ENCODE data around the gene PACSIN2. TPM values are rescaled to one million over a fixed set of nuclear protein-coding genes. Genes with fewer than 3 reads are reported as not detected.
"Not testable (repeated sequence)": the region's sequence is repeated elsewhere in the genome, so short reads cannot be mapped to it uniquely, and the experiment has no call there.

Gene PACSIN2, protein sequence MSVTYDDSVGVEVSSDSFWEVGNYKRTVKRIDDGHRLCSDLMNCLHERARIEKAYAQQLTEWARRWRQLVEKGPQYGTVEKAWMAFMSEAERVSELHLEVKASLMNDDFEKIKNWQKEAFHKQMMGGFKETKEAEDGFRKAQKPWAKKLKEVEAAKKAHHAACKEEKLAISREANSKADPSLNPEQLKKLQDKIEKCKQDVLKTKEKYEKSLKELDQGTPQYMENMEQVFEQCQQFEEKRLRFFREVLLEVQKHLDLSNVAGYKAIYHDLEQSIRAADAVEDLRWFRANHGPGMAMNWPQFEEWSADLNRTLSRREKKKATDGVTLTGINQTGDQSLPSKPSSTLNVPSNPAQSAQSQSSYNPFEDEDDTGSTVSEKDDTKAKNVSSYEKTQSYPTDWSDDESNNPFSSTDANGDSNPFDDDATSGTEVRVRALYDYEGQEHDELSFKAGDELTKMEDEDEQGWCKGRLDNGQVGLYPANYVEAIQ
- total RNA-seq: 59.5 TPM

GRCh38 chr22:43014869-43015676, at the start of gene PACSIN2:
Gene PACSIN2 (minus strand): TSS chr22:43015149. CDS start chr22:42912080, 103,069 bp downstream.
- DNase-seq (ENCODE audit: low read depth in 2 of 3, low spot score in 2 of 3): peak; percentile 86 to 99 (median 97)

DNA sequence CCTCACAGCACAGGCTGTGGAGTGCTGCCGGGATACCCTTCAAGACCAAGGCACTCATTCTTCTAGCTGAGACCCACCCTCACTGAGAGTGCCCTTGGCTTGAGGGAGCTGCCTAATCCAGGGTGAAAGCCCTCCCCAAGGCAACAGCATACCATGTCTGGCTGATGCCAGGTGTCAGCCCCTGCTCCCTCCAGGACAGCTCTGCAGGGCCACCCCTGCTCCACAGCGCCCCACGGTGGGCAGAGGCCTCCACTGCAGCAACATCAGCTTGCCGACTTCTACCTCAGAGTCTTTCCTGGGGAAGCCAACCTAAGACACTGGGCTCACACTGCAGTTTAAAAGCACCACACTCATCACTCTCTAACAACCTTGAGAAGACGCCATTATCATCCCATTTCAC, 45.2 kb upstream of the PACSIN2 start:
- peak in 2 of 3 donors; percentile 22 to 42 for DNase-seq (ENCODE audit: low read depth in 2 of 3, low spot score in 2 of 3)

DNA sequence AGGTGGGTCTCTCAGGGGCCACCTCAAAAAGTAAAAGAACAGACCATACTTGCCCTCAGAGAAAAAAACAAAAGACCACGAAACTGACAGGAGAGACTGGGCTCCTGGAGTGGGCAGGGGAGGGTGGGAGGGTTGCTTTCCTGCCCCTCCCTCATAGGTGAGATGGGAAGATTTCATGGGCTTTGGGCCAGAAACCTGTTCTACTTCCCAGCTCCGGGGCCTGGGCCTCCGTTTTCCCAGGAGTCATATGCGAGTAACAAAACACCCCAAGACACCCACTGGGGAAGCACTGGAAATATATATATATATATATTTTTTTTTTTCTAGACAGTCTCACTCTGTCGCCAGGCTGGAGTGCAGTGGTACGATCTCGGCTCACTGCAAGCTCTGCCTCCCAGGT, 42.7 kb upstream of the PACSIN2 start:
- DNase-seq (ENCODE audit: low read depth in 2 of 3, low spot score in 2 of 3): no peak

DNA sequence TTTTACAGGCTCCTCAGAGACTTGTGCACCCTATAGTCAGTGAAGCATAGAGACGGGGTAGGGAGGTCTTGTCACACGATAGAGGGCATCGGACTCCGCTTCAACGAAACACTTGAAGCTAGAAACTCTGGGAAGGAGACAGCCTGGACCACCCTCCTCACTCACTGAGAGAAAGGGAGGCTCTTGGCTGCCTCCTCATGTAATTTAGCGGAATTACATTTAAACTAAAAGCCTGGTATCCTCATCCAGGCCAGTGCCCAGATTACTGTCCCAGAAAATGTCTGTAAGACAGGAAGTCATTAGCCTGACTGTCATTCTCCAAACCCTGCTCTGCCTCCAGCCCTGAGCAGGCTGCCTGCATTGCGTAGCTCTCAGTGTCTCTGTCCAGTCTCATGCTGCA, 38.2 kb upstream of the PACSIN2 start:
- DNase-seq (ENCODE audit: low read depth in 2 of 3, low spot score in 2 of 3): no peak

GRCh38 chr22:43050995-43051394, 36.0 kb upstream of the PACSIN2 start:
- no peak for DNase-seq (ENCODE audit: low read depth in 2 of 3, low spot score in 2 of 3)

DNA sequence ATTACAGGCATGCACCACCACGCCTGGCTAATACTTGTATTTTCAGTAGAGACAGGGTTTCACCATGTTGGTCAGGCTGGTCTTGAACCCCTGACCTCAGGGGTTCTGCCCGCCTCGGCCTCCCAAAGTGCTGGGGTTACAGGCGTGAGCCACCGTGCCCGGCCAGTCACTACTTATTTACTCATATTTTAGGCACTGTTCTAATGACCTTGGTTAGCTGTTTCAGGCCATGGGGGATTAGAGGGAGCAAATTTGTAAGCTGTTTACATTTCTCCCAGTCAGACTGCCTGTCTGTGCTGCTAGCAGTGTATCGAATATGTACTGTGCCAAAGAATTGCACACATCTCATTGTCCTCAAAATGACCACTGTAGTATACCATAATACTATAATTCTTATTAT, 32.7 kb upstream of the PACSIN2 start:
- DNase-seq (ENCODE audit: low read depth in 2 of 3, low spot score in 2 of 3): no peak

DNA sequence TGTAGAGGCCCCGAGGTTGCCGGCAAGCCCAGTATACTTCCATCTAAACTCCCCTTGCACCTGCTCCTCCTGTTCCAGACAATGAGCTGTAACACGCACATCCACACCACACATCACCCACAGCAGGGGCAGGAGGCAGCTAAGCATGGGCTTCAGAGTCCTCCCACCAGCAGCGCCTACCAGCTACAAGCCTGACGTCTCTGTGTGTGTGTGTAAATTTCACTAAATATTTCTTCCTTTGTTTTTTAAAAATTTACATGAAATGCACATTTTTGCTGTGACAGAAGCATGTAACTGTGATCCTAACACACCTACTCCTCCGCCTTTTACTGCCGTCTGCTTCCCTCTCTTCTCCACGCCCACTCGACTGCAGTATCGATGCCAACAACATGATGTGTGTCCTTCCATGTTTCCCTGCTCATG, 29.4 kb upstream of the PACSIN2 start:
- DNase-seq (ENCODE audit: low read depth in 2 of 3, low spot score in 2 of 3): no peak

GRCh38 chr22:43042101-43042780, 27.3 kb upstream of the PACSIN2 start:
- DNase-seq (ENCODE audit: low read depth in 2 of 3, low spot score in 2 of 3): no peak

GRCh38 chr22:43039800-43040199, 24.9 kb upstream of the PACSIN2 start:
- no peak for DNase-seq (ENCODE audit: low read depth in 2 of 3, low spot score in 2 of 3)

GRCh38 chr22:43038325-43038724, 23.4 kb upstream of the PACSIN2 start:
- DNase-seq (ENCODE audit: low read depth in 2 of 3, low spot score in 2 of 3): no peak

DNA sequence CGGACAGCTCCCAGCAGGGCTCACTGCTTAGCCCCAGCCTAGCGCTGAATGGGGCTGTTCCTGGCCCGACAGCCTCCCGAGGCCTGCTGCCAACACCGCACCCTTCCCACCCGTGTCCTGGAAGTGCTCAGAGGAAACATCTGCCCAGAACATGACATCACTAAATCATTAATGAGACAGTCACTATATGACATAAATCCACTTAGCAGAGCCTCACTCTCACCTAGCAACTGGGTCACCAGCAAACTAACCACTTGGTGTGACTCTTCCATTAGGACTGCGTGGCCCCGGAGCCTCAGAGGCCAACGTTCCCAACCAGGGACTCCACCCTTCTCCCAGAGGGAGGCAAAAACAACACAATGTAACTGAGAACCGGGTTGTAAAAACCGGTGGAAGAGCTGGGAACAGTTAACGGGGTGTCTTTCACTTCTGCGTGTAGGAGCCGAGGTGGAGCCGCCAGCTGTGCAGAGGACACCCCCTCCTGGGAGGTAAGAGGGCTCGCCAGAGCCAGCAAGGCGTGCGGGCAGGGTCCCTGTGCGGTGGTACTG, 21.4 kb upstream of the PACSIN2 start:
- DNase-seq (ENCODE audit: low read depth in 2 of 3, low spot score in 2 of 3): peak in 2 of 3 donors; percentile 78 to 90

DNA sequence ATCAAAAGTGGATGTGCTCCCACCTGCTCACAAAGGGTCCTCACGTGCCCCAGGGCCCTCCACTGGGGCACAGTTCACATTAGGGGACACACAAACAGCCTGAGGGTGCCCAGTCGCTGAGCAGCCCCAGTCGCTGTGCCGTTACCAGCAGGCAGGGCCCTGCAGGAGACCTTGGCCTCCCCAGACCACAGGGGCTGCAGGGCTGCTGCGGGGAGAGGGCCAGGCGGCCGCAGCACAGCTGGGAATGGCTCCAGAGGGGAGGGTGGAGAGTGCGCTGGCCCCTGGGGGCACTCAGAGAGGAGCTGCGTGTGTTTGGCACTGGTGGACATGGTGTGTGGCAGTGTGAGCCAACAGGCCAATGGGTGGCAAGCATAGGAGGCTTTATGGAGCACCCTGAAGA, 20.3 kb upstream of the PACSIN2 start:
- DNase-seq (ENCODE audit: low read depth in 2 of 3, low spot score in 2 of 3): no peak

DNA sequence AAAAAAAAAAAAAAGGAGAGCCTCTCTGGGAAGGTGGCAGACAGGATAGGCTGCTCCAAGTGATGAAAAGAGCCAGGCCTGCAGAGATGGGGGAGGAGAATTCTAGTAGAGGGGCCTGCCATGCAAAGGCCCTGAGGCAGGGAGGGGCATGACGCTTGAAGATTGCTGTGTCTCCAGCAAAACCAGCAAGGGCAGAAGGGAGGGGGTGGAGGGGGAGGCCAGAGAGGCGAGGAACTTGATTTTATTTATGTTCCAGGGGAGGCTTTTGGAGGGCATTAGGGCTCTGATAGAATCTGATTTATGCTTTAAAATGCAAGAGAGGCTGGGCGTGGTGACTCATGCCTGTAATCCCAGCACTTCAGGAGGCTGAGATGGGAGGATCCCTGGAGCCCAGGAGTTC, 16.7 kb upstream of the PACSIN2 start:
- no peak for DNase-seq (ENCODE audit: low read depth in 2 of 3, low spot score in 2 of 3)

GRCh38 chr22:43018615-43019014, 3.7 kb upstream of the PACSIN2 start:
- DNase-seq (ENCODE audit: low read depth in 2 of 3, low spot score in 2 of 3): no peak

DNA sequence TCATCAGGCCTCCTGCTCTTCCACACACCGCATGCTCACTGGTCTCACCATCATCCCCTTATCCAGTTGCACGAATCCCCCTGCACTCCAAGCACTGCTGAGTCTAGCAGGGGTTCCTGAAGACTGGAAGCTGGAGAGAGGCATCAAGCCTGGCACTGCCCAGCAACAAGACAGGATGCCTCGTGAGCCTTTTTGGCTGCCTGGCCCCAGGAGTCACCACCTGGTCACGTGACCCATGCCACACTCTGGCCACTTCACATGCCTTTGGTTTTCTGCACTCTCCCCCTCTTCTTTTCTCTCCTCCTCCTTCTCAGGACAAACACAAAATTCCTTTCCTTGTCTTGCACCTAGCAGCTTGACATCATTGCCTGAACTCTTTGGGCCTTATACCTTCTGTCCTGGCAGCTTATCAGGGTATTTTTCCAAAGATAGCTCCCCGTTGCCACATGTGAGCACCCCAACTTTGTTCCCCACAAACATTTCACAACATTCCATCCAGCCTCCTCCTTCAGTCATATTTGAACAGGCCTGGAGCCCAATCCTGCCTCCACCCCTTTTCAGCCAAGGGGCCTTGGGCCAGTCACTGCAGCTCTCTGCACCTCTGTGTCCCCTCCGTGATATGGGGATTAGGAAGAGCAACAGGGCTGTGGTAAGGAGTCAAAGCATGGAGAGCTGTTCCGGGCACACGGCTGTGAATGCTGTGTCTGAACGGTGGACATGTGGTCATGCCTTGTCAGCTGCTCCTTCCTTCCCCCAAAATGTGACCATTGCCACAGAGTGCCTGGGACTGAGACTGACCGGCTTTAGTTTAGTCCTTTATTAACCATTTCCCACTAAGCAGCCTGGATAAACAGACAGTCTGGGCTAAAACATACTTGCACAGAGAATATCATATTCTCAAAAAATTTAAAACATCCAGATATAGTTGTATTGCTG, 2.8 kb upstream of the PACSIN2 start:
- no peak for DNase-seq (ENCODE audit: low read depth in 2 of 3, low spot score in 2 of 3)

DNA sequence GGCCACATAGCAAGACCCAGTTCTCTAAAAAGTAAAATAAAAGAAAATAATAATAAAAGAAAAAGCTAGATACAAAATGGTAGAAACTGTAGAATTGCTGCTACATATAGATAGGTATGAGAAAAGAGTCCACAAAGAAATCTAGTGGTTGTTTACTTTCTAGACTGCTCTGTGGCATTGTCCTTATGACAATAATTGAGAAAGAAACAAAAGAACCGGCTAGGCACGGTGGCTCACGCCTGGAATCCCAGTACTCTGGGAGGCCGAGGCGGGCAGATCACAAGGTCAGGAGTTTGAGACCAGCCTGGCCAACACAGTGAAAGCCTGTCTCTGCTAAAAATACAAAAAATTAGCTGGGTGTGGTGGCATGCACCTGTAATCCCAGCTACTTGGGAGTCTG, 1.2 kb upstream of the PACSIN2 start:
- DNase-seq (ENCODE audit: low read depth in 2 of 3, low spot score in 2 of 3): not testable (repeated sequence)

DNA sequence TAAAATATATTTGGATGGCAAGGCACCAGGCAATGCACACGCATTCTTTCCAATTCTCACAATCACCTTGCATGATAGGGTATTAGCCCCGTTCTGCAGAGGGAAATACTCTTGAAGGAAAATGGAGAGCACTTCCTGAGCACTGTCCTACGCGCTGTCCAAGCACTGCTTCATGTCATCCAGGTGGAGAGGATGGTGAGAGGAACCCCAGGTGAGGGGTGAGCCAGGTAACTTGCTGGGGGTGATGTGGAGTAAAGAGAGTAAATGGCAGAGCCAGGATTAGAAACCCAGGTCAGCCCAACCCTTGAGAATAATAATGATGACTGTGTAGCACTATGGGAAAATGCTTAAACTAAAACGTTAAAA, 711 bp upstream of the PACSIN2 start:
- no peak for DNase-seq (ENCODE audit: low read depth in 2 of 3, low spot score in 2 of 3)

DNA sequence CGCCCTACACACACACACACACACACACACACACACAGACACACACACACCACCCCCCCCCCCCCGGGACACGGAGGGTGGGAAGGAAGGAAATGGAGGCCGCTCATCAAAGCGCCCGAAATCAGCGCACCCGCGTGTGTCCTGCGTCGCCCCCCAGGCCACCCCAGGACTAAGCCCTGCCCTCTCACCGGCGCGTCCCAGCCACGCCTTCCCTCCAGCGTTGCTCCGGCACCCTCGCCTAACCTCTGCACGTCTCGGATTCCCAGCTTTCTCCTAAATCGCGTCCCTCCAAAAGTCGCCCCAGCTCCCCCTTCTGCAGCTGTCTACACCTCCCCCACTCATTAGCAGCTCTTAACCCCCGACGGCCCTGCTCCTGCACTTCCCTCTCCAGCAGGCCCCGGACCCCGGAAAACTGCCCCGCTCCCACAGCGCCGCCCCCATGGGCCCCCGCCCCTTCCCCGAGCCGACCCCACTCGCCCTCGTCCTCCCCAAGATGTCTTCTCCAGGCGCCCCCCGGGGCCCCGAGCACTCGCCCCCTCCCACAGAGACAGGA, 557 bp downstream of the PACSIN2 start:
- DNase-seq (ENCODE audit: low read depth in 2 of 3, low spot score in 2 of 3): peak in 2 of 3 donors; percentile 18 to 35

All from hematopoietic multipotent progenitor cell (in vitro differentiated cells).